ENCODE results near the gene LY86.
"Not testable (repeated sequence)": the region's sequence is repeated elsewhere in the genome, so short reads cannot be mapped to it uniquely, and the experiment has no call there.

LY86 gene

DNA sequence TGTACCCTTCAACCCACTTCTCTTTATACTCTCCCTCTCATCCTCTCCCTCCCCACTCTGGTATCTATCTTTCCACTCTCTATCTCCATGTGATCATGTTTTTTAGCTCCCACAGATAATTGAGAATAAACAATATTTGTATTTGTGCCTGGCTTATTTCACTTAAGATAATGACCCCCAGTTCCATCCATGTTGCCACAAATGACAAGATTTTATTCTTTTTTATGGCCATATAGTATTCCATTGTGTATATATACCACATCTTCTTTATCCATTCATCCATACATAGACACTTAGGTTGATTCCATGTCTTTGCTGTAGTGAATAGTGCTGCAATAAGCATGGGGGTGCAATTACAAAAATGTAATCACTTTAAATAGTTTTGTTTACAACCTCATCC lies 62.3 kb downstream of the LY86 start:
- DNase-seq (ENCODE audit: low read depth in 4 of 4, low spot score in 1 of 4), result no peak

DNA sequence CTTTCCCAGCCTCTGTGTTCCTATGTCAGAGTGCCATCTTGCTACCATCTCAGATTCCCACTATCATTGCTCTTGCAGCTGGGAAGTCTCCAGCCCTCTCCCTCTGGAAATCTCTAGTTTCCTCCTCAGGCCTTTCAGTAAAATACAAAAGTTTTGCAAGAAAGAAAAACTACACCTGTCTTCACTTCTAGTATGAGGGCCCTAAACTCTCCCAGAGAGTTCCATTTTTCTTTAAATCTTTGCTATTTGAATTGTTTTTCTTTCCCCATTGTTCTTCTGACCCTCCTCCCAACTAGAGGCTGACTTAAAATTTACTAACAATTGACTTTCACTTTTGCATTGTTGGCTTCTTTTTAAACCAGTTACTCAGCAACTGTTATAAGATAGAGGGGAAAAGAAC lies 62.8 kb downstream of the LY86 start:
- DNase-seq (ENCODE audit: low read depth in 4 of 4, low spot score in 1 of 4), result no peak

GRCh38 chr6:6652932-6653331 lies 64.4 kb downstream of the LY86 start:
- DNase-seq (ENCODE audit: low read depth in 4 of 4, low spot score in 1 of 4), result no peak

DNA sequence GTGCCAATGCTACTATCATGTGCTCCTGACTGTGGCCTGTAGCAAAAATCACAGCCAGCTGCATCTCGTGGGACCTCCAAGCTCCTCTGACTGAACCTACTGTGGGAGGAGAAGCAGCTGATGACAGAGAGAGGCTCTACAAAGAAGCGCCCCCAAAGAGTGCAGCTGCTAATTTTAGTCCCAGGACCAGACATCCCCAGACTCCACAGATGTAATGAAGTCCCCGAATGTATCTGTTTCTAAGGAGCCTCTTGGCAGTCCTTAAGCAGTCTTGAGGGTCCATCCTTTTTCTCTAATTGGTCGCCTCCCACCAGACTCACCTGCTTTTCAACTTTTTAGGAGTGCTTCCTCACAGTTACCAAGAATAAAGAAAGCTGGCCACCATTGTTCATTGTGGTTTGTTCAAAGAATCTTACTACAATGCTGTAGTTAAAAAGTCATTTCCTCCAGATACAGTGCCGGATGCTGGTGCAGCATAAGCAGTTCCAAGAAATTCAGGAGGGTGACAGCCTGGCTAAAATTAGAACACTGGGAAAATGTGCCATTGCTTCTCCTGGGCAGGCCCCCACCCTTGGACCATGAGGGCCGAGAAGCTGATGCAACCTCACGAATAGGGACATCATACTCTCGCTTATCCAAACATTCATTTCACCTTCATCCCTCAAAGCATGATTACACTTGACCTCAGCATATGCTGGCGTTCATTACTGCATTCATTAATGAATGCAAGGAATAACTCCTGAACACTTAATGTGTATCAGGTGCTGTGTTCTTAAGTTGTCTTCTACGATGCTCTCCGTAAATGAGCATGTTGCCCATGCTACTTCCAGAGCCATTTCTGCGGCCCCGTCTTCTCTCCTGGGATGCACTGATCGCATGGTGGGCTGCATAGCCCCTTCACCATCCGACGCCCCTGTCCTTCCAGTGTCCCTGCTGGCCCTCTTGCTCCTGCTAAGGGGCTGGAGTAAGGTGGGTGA lies 66.4 kb downstream of the LY86 start:
- no peak for DNase-seq (ENCODE audit: low read depth in 4 of 4, low spot score in 1 of 4)

GRCh38 chr6:6655805-6656251 lies 67.3 kb downstream of the LY86 start:
- DNase-seq (ENCODE audit: low read depth in 4 of 4, low spot score in 1 of 4), result no peak

GRCh38 chr6:6656287-6656686 lies 67.8 kb downstream of the LY86 start:
- DNase-seq (ENCODE audit: low read depth in 4 of 4, low spot score in 1 of 4), result no peak

DNA sequence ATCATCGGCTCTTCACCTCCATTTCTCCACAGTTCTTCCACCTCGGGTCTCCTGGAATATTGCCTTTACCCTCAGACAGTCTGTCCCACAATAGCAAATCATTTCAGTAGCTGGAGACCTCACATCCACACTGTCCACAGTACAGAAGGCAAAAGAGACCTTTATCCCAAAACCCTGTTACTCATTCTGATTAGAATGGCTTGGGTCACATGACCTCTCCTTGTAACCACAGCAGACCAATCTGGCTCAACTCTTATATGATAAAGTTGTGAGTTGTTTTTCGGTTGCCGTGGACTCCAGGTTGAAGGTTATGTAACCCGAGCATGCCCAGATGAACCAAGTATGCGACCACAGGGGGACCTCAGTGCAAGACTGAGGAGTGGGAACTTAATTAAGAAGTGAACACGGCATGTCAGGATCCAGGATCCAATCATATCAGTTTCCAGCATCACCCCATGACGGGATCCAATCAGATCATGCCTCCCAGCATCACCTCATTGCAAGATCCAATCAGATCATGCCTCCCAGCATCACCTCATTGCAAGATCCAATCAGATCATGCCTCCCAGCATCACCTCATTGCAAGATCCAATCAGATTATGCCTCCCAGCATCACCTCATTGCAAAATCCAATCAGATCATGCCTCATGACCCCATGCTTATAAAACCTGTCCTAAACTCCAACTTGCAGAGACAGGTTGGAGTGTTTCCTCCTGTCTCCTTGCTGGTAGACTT lies 68.7 kb downstream of the LY86 start:
- DNase-seq (ENCODE audit: low read depth in 4 of 4, low spot score in 1 of 4), result no peak

DNA sequence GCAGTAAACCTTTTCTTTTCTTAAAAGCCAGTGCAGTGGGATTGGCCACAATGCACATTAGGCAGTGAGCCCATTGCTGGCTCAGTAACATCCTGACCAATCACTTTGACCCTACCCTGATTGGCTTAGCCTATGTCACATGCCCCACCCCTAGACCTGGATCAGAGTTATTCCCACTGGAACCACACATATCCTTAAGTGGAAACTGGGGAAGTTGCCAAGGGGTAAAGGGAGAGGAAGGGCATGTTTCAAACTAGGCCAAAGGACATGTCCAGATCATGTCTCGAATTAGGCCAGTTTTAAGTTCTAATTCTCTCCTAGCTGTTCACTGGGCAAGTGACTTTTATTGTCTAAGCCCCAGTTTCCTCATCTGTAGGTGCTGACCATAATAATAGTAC lies 69.3 kb downstream of the LY86 start:
- DNase-seq (ENCODE audit: low read depth in 4 of 4, low spot score in 1 of 4), result no peak

DNA sequence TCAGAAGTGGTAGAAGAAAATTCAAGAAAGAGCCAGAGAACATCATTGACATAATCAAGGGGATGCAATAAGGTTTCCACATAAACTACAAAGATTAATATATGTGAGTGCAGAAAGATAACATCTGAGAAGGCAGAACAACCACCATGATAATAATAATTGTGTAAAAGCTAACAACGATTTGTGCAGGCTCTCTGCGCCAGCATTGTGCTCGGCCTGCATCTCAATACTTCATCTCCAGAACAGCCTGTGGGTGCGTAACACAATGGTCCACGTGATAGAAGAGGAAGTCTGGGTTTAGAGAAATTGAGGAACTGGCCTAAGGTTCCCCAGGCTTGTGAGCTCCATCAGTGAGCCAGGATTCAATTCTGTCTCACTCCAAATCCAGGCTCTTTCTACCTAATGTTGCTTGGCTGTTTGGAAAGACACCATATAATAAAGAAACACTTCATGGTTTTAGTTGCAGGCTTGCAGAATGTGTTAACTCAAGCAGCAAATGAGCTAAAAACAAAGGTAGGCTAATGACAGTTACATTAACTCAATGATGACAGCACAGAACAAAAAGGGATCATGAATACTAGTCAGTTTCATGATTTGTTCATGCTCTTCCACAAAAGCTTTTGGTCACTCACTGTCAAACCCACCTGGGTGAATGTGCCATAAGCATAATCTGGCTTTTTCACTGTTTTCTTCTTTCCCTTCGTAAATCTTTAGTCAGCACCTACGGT lies 71.2 kb downstream of the LY86 start:
- DNase-seq (ENCODE audit: low read depth in 4 of 4, low spot score in 1 of 4), result no peak

- no peak for DNase-seq (ENCODE audit: low read depth in 4 of 4, low spot score in 1 of 4)
These were observed 72.0 kb downstream of the LY86 start for GRCh38 chr6:6660339-6661045.

GRCh38 chr6:6661191-6661590 lies 72.7 kb downstream of the LY86 start:
- DNase-seq (ENCODE audit: low read depth in 4 of 4, low spot score in 1 of 4), result no peak

DNA sequence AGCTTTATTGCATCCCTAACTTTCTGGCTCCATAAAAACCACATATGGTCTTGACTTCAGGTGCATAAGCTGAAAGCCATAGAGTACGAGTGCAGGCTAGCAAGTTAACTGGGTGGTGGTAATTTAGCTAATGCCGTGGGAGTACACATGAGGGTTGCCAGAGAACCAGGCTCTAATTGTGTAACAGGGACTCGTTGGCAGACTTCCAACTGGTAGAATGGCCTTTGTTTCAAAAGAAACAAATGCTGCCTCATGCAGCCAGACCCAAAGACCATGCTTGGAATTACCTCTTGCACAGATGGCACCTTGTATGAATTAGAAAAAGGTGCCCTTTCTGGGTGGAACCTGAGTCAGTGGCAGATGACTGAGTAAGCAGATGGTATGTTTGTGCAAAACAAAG lies 73.2 kb downstream of the LY86 start:
- no peak for DNase-seq (ENCODE audit: low read depth in 4 of 4, low spot score in 1 of 4)

GRCh38 chr6:6663421-6664135 lies 75.1 kb downstream of the LY86 start:
- DNase-seq (ENCODE audit: low read depth in 4 of 4, low spot score in 1 of 4), result no peak

GRCh38 chr6:6665555-6666243 lies 77.2 kb downstream of the LY86 start:
- no peak for DNase-seq (ENCODE audit: low read depth in 4 of 4, low spot score in 1 of 4)

- not testable (repeated sequence) for DNase-seq (ENCODE audit: low read depth in 4 of 4, low spot score in 1 of 4)
These were observed 81.6 kb downstream of the LY86 start for GRCh38 chr6:6670150-6670549.

GRCh38 chr6:6674872-6675271 lies 86.4 kb downstream of the LY86 start:
- DNase-seq (ENCODE audit: low read depth in 4 of 4, low spot score in 1 of 4), result no peak

GRCh38 chr6:6676910-6677441 lies 88.5 kb downstream of the LY86 start:
- peak; percentile 56 to 70 (median 64) for DNase-seq (ENCODE audit: low read depth in 4 of 4, low spot score in 1 of 4)

DNA sequence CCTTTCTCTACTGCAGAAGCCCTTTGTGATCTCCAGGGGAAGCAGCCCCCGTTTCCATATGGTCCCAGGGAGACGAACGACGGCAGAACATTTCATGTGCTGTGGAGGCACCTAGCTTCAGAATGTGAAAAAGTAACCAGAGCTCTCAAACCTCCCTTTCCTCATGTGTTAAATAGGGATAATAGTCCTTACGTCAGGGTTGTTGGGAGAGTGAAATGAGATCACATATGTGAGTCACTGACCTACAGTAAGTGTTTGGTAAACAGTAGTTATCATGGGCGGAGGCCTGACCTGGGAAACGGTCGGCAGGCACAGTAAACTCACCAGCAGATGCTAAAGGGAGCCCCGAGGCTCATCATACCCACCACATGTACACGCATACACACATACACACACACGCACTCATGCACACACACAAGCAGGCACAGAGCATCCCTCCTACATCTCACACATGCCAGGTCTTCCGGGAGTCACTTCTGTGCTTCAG lies 89.7 kb downstream of the LY86 start:
- no peak for DNase-seq (ENCODE audit: low read depth in 4 of 4, low spot score in 1 of 4)

DNA sequence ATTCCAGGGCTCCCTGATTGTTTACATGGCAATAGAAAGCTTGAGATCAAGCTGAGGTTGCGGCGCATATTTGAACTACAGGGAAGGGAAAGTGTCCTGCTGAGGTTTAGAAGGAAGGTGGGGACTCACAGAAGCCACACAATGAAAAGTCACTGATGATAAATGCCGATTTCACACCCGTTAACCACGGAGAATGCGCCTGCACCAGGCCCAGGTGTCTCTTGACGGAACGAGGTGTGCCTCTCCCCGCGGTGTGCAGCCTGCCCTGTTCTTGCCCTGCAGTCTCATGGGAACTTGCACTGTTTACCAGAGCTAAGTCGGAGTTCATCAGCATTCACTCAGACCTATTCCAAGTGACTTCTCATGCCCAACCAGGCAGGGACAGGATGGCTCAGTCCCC lies 90.3 kb downstream of the LY86 start:
- no peak for DNase-seq (ENCODE audit: low read depth in 4 of 4, low spot score in 1 of 4)

Data from stimulated activated CD4-positive, alpha-beta T cell treated with anti-CD3 and anti-CD28 coated beads, Interleukin-1b, Interleukin-23, amount 100 ng/mL, for 24 hours (primary cell).